PC-9 (cell line): Measurements from ENCODE around the gene PEX11G.

Source experiments
- EZH2 ChIP-seq: fragments of 200-600 bp; sonication (generic); IDR thresholded peaks from 2 replicates; pipeline ENCODE4 v1.8.0; 2017; ENCODE audit warnings: antibody characterized with exemption, low read depth
- TF ChIP-seq, protein P1 (sequence below): fragments of 200-600 bp; sonication (generic); conservative IDR thresholded peaks from 2 replicates; pipeline ENCODE4 v1.6.1; 2017; ENCODE audit warnings: mixed run types, antibody characterized with exemption, mild to moderate bottlenecking, moderate library complexity

DNA sequence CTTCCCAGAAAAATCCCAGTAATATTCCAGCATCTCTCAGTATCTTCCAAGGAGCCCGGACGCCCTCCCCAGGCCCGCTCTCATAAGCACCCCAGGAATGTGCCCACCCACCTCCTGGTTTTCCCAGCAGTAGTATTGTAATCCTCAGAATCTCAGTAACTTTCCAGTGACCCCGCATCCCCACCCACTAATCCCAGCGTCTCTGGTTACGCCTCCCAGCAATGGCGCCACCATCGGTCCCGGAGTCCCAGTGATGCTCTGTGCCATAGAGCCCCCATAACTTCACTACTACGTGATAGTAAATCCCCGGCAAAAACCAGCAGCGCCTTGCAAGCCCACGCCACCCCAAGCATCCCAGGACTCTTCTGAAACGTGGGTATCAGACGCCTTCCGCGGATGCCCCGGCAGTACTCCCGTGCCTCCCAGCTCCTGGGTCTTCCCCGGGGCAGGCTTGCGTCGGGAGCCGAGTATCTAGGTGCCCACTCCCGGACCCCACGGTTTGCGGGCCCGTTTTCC is 45.8 kb upstream of the PEX11G start:
- TF ChIP-seq, protein P1, sequence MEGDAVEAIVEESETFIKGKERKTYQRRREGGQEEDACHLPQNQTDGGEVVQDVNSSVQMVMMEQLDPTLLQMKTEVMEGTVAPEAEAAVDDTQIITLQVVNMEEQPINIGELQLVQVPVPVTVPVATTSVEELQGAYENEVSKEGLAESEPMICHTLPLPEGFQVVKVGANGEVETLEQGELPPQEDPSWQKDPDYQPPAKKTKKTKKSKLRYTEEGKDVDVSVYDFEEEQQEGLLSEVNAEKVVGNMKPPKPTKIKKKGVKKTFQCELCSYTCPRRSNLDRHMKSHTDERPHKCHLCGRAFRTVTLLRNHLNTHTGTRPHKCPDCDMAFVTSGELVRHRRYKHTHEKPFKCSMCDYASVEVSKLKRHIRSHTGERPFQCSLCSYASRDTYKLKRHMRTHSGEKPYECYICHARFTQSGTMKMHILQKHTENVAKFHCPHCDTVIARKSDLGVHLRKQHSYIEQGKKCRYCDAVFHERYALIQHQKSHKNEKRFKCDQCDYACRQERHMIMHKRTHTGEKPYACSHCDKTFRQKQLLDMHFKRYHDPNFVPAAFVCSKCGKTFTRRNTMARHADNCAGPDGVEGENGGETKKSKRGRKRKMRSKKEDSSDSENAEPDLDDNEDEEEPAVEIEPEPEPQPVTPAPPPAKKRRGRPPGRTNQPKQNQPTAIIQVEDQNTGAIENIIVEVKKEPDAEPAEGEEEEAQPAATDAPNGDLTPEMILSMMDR, result no peak
- no peak for TF ChIP-seq EZH2
